NCI-H82 treated with DMSO at 0.1 percent for 48 hours (cell line): Measurements from ENCODE around the gene PNPLA5.

Experiments used
- DNase-seq: peaks from one replicate; lab custom pipeline; 2025; ENCODE audit not compliant: unreplicated experiment; lab: John Stamatoyannopoulos, UW

Gene PNPLA5

GRCh38 chr22:43855431-43855830 is 36.4 kb downstream of the PNPLA5 start:
- no peak for DNase-seq

DNA sequence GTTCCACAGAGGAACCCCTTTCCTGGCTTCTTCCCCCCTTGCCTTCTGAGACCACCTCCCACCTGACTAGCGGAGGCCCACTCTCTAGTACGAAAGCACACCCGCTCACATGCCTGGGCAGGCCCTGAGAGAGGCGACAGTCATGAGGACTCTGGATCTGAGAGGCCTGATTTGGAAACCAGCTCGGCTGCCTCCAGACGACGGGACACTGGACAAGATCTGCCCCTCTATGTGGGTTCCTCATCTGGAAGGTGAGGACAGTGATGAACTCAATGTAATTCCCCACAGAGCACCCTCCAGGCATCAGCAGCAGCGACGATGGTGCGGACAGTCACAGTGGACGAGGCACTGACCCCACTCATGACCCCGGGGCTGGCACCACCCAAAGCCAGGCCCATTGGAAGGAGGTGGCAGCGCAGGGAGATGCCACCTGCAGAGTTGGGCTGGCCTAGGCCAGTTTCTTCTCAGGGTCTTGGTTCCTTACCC is 37.0 kb downstream of the PNPLA5 start:
- DNase-seq, result no peak

- no peak for DNase-seq
These were observed 37.6 kb downstream of the PNPLA5 start for GRCh38 chr22:43854121-43854785.

DNA sequence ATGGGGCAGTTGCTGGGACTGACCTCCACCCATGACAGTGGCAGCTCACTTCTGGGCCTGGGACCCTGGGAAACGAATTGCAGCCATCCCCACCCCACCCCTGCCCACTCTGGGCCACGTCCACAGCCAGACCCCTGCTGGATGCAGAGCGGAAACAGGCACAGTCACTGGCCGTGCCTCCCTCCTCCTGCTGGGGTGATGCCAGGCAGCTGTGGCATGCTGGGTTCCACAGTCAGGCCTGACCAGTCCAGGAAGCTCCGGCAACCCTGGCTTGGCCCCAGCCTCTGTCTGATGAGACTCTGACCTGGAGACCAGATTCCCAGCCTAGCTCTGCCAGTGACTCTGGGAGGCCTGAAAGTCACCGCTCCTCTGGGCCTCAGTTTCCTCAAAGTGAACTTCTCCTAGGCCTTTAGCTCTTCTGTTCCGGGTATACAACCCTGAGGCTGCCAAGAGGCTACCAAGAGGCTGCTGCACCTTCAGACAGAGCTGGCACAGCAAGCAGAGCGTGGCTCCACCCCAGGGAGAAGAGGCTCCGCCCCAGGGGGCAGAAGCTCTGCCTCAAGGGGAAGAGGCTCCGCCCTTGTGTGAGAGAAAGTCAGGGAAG is 38.4 kb downstream of the PNPLA5 start:
- no peak for DNase-seq

GRCh38 chr22:43852573-43853327 is 39.1 kb downstream of the PNPLA5 start:
- DNase-seq, result no peak

DNA sequence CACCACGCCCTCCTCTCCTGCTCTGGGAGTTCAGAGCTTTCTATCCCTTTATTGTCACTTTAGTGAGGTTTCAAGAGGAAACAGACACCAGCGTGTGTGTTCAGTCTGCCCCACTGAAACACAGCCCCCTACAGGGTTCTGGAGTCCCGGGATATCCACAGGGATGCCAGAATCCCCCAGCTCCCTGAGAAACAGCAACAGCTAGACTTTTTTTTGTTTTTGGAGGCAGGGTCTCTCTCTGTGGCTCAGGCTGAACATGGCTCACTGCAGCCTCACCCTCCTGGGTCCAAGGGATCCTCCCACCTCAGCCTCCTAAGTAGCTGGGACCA is 39.9 kb downstream of the PNPLA5 start:
- DNase-seq, result no peak

GRCh38 chr22:43851058-43851978 is 40.5 kb downstream of the PNPLA5 start:
- no peak for DNase-seq

GRCh38 chr22:43850529-43850928 is 41.3 kb downstream of the PNPLA5 start:
- no peak for DNase-seq

DNA sequence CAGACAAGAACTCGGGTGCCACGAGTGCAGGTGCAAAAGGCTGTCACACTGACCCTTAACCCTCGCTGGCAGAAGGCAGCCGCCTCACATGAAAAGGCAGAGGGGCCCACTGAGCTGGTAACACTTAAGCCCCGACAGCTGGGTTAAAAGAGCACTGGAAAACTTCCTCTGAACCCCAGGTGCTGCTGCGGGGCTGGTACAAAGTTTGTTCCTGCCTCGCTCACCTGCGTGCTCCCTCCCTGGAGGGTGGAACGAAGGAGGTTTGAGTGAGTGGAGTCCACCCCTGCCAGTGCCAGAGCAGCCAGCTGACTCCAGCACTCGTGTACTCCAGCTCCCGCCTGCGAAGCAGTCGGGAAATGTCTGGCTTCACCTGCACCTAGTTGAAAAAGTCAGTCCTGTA is 42.1 kb downstream of the PNPLA5 start:
- no peak for DNase-seq

DNA sequence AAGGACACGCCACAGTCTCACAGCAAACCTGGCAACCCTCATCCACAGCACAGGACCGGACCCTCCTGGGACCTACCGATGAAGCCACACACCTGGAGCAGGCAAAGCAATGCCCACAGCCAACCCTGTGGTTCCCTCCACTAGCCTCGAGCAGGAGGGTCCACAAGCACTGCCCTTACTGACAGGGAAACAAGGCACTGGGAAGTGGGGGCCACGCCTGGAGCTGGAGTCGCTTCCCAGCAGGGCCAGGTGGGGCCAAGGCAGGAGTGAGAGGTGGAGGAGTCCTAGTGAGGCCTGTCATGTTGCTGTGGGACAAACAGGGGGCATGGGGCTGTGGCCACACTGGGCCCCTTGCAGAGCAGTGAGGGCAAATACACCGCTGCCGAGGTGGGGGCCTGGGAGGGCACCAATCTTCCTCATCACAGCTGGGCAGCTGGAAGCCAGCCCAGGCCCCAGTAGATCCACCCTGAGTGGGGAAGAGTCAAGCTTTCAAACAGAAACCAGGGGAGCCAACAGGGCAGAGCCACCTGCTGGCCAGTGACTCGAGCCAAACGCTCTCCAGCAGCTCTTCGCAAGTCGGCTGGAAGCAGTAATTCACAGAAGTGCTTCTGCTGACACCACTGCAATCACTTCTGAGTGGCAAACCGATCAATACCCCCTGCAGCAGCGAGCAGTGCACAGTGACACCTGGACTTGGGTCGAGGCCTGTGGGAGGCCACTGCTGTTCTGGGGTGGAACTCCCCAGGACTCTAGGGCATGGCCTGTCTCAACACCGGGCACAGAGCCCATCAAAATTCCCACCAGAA is 43.2 kb downstream of the PNPLA5 start:
- no peak for DNase-seq

DNA sequence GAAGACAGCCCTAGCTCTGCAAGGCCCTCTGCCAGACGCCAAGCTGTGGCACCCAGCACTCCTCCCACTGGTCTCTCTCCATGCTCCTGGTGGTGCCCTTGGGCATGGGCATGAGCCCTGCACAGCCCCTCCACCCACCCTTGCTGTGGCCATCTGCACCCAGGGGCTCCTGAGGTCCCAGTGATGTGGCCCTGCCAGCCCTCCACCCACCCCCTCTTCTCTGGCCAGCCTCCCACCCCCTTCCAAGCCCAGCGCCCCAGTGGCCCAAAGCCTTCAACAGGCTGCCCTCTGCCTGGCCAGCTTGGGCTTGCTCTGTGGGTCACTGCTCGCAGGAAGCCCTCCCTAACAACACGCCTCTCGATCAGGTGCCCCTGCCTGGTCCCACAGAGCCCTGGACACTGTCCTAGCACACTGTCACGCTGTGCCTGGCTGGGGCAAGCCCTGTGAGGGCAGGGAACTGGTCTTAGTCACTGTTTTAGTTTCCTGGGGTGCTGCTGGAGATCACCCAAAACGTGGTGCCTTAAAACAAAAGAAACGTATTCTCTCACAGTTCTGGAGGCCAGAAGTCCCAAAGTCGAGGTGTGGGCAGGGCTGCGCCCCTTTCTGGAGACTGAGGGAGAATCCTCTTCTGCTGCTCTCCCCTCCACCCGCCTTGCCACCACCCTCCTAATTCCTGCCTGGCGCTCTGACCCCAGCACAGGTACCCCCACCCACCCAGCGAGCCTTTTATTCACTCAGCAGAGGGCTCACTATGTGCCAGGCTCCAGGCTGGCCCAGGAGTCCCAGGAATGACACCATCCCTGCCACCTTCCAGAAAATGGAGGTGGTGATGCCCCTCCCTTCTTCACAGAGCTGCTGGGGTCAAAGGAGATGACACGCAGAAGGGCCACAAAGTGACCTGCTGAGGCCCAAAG is 44.2 kb downstream of the PNPLA5 start:
- DNase-seq, result no peak

DNA sequence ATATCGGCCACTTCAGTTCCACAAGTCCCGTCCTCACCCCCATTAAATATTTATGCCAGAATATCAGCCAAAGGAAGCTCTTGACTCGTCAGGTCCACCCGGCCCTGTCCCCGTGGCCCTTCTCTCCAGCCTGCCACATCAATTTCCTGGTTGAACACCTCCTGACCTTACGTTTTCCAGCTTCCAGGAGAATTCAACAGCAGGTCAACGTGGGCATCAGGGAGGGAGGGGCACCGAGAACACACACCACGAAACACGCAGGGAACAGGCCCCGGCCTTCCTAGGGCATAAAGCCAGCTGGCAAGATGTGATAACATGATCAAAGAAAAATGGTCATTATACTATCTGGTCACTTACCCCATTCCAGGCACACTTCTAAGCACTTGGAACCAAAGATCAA is 44.8 kb downstream of the PNPLA5 start:
- no peak for DNase-seq

DNA sequence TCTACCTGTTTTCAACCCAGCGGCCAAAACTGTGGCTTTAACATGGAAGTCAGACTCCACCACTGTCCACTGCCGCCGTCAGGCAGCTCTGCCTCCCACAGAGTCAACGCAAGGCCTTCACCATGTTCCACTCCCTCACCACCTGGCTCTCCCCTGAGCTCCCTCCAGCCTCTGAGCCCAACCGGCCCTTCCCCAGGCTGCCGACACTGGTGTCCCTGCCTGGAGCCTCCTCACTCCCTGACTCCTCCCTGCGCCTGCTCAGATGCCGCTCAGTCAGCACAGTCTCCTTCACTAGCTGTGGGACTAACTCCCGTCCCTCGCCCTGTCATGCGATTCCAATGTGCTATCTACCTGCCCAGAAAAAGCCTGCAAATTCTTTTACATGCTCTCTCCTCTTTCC is 45.8 kb downstream of the PNPLA5 start:
- DNase-seq, result no peak

GRCh38 chr22:43844560-43845545 is 47.0 kb downstream of the PNPLA5 start:
- no peak for DNase-seq

GRCh38 chr22:43843783-43844530 is 47.9 kb downstream of the PNPLA5 start:
- DNase-seq, result no peak

DNA sequence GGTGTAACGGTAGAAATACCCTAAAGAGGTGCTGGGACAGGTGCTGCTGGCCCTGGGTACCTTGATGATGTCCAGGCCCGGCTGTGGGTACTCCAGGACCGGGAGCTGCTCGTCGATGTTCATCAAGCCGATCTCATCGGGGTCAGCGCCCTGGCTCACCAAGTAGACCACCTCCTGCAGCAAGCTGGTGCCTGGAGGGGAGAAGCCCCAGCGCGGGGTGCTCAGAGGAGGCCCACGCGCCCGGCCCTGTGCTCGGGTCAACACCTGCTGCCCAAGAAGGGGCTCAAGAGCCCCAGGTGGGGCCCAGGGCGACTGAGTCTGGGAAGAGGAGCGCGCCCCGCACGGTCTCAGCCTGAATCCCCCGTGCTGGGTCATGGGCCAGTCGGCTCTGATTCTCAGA is 50.1 kb downstream of the PNPLA5 start:
- DNase-seq, result no peak

- DNase-seq, result no peak
These were observed 51.0 kb downstream of the PNPLA5 start for GRCh38 chr22:43840851-43841250.

GRCh38 chr22:43840431-43840830 is 51.4 kb downstream of the PNPLA5 start:
- DNase-seq, result no peak
